Pancreas (tissue), 10 donors: Measurements from ENCODE around the gene HIPK2. TPM values are rescaled to one million over a fixed set of nuclear protein-coding genes. Genes with fewer than 3 reads are reported as not detected.

Experiments used
- ATAC-seq, 4 donors: fragments of 200-7000 bp; cut with Tn5 transposase; one replicate each; pipeline versions ENCODE4 v1.8.0 to v1.9.1; 2020; ENCODE audit warnings: mild to moderate bottlenecking in 4 of 4, moderate library complexity in 4 of 4
- DNase-seq, 6 donors: peaks; one replicate each; pipeline ENCODE4 v3.0.0-alpha.2; 2020
- FAIRE-seq: peaks from 2 replicates; lab custom pipeline; 2012; peaks lifted over from hg19 to GRCh38; lab: Jason Lieb, UNC
- H3K27ac ChIP-seq, 4 donors: fragments of 200-600 bp; sonication (generic); 1 replicate in 3 of 4; 2 replicates in 1 of 4; pipeline versions ENCODE4 v1.5.0 to v1.8.0; 2020
- H3K27me3 ChIP-seq, 4 donors: fragments of 200-600 bp; one replicate each; pipeline ENCODE4 v1.8.0; 2021
- H3K36me3 ChIP-seq, 3 donors: fragments of 200-600 bp; sonication (generic) in 1 of 3; one replicate each; pipeline versions ENCODE4 v1.5.0 to v1.8.0; 2020 to 2021
- H3K4me1 ChIP-seq, 3 donors: fragments of 200-600 bp; one replicate each; pipeline ENCODE4 v1.8.0; 2021
- H3K4me3 ChIP-seq, 4 donors: fragments of 200-600 bp; sonication (generic) in 2 of 4; one replicate each; pipeline versions ENCODE4 v1.5.0 to v1.8.0; 2020 to 2021
- H3K9me3 ChIP-seq, 4 donors: fragments of 200-600 bp; one replicate each; pipeline ENCODE4 v1.8.0; 2021
- WGBS, 2 donors: extraction: QIAGEN DNeasy Blood & Tissue Kit; methylation state at CpG; one replicate each; pipeline ENCODE4 v1.1.7; 2013; 5-methylcytosine and 5-hydroxymethylcytosine counted together
- intact Hi-C, 3 donors: fragments of 100-400 bp; cut with DNase I; formaldehyde crosslinking; loops; one replicate each; pipeline versions ENCODE4 v1.11.1 to v1.14.2; 2022
- polyA plus RNA-seq, 2 donors: library from polyadenylated mRNA; stranded (reverse); fragments of 200-250 nt; gene quantifications; one replicate each; pipeline ENCODE4 v1.2.3, GENCODE V29; 2013
- total RNA-seq, 6 donors: library from RNA; stranded (reverse); fragmentation: NEBNext Ultra II Directional in 4 of 6; extraction: Animal tissue kit (Norgen Biotek cat#: 25700) in 4 of 6; gene quantifications; one replicate each; pipeline versions ENCODE4 v1.2.1 to v1.2.4, GENCODE V29; 2021 to 2023
- TF ChIP-seq, protein P1 (sequence below), 4 donors: fragments of 200-600 bp; sonication (generic) in 3 of 4; IDR thresholded peaks; one replicate each; pipeline versions ENCODE4 v1.5.0 to v1.8.0; 2021; ENCODE audit warnings: antibody characterized with exemption in 4 of 4
- donor health status: healthy with polysubstance abuse.
- donor health status: DM: no; HTN: no; CAD: no; lungs with moderate emphysema.
- donor health status: DM: no; HTN: no; CAD: no.
- donor health status: control.
- donor health status: control.
- donor health status: Bipolar disorder and iron deficiency.
- donor health status: DM: yes; HTN: yes; CAD: no.
- donor health status: DM: no; HTN: no; CAD: no.
- donor health status: DM: no; HTN: no; CAD: no.
- donor health status: DM: yes; HTN: yes; CAD: no.

HIPK2 gene
- total and polyA plus RNA-seq, 8 donors, result 6.7 to 49.0 (median 24.7) TPM

DNA sequence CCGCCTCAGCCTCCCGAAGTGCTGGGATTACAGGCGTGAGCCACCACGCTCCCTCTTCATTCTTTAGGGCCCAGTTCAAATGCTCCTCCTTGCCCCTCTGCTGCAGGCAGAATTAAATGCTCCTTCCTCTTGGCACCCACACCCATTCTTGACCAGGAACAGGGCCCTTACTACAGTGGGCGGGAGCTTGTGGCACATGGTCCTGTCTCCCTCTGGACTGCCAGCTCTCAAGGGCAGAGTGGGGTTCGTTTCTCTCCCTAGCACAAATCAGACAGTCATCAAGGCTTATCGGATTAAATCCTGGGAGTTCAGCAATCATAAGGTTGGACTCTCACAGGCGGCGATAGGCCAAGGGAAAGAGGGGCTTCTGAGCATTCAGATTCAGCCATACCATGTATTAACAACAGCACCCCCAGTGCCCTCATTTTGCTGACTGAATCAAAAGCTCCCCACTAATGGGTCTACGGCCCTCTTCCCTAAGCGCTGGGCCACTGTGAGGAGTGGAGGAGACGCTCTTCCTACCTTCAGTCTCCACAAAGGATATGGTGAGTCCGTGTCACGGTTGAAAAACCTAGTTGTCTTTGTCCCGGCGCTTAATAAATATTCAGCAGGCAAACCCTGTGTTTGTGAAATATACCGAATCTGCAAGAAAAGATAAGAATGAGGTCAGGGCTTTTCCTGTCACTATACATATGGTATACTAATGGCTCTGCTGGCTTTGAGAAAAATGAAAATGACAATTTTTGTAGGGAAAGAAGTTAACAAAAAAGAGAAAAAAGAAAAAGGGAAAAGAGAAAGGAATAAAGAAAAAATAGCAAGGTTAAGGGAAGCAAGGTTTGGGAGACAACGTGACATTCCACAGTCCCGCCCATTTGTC lies 146.9 kb downstream of the HIPK2 start:
- TF ChIP-seq, protein P1, sequence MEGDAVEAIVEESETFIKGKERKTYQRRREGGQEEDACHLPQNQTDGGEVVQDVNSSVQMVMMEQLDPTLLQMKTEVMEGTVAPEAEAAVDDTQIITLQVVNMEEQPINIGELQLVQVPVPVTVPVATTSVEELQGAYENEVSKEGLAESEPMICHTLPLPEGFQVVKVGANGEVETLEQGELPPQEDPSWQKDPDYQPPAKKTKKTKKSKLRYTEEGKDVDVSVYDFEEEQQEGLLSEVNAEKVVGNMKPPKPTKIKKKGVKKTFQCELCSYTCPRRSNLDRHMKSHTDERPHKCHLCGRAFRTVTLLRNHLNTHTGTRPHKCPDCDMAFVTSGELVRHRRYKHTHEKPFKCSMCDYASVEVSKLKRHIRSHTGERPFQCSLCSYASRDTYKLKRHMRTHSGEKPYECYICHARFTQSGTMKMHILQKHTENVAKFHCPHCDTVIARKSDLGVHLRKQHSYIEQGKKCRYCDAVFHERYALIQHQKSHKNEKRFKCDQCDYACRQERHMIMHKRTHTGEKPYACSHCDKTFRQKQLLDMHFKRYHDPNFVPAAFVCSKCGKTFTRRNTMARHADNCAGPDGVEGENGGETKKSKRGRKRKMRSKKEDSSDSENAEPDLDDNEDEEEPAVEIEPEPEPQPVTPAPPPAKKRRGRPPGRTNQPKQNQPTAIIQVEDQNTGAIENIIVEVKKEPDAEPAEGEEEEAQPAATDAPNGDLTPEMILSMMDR (IDR thresholded peaks at IDR 0.05), result no peak
- intact Hi-C loops, result no loop called here
- H3K4me1 ChIP-seq, result no peaks in the 10 kb centered on the region
- FAIRE-seq (no peak), ATAC-seq (no peak), DNase-seq (no peak)
- 87 to 89% methylated on average over 19 of the region's 19 CpGs for WGBS, 2 donors
- peaks cover 0 to 36% (median 5%) of the 10 kb centered on the region in 3 donors for H3K36me3 ChIP-seq
- H3K27me3 ChIP-seq, result no peaks in the 10 kb centered on the region
- no peak overlapping the region for H3K27ac ChIP-seq
- no peaks in the 10 kb centered on the region for H3K9me3 ChIP-seq
- H3K4me3 ChIP-seq, result no peak overlapping the region

DNA sequence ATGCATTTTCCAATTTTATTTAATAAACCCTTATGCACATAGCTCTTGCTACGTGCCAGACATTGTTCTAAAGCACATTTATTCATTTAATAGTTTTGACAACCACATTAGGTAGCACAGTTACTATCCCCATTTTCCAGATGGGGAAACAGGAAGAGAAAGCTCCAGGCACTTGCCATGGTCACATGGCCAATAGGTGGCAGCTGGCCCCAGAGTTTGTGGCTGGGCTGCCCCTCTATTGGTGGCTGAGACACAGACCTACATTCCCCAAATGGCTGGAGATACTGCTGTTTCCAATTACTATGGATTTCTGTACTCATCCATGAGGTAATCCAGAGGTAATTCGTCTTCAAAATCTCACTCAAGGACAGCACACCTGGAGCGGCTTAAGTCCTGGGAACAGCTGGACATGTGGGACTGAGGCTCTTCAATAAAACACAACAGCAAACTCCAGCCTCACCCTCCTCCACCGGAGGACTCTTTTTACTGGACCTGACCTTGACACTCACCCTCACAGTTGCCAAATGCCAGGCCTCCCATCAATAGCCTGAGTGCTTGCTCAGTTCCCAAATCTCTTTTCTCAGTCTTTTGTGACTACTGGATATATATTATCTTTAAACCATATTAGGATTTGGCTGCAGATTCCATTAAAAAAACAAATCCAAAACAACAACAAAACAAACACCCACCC lies 148.3 kb downstream of the HIPK2 start:
- TF ChIP-seq, protein P1 (IDR thresholded peaks at IDR 0.05), result no peak
- H3K9me3 ChIP-seq, result no peaks in the 10 kb centered on the region
- H3K4me3 ChIP-seq, result no peak overlapping the region
- WGBS, 2 donors, result 61 to 66% methylated on average over 4 of the region's 4 CpGs
- peaks cover 0 to 44% (median 5%) of the 10 kb centered on the region in 3 donors for H3K36me3 ChIP-seq
- DNase-seq (no peak), ATAC-seq (peak in 1 of 4 donors; percentile 59), FAIRE-seq (no peak)
- intact Hi-C loops, result no loop called here
- no peaks in the 10 kb centered on the region for H3K4me1 ChIP-seq
- no peaks in the 10 kb centered on the region for H3K27me3 ChIP-seq
- H3K27ac ChIP-seq, result no peak overlapping the region

- Histone ChIP-seq H3K27ac (no peak overlapping the region), H3K4me1 (no peaks in the 10 kb centered on the region), H3K9me3 (no peaks in the 10 kb centered on the region), H3K27me3 (no peaks in the 10 kb centered on the region), H3K4me3 (no peak overlapping the region), H3K36me3 (peaks cover 0 to 44% (median 5%) of the 10 kb centered on the region in 3 donors)
- intact Hi-C loops, result no loop called here
- ATAC-seq, result no peak
- 80 to 89% methylated on average over 4 of the region's 4 CpGs for WGBS, 2 donors
- FAIRE-seq, result no peak
- TF ChIP-seq, protein P1 (IDR thresholded peaks at IDR 0.05), result no peak
- no peak for DNase-seq
Observed at GRCh38 chr7:139627831-139628230, 150.0 kb downstream of the HIPK2 start.

- H3K27ac ChIP-seq, result no peak overlapping the region
- FAIRE-seq (no peak), DNase-seq (no peak), ATAC-seq (no peak)
- no peak overlapping the region for H3K4me3 ChIP-seq
- 94 to 100% methylated on average over 1 of the region's 1 CpG for WGBS, 2 donors
- intact Hi-C loops, result no loop called here
- no peaks in the 10 kb centered on the region for H3K4me1 ChIP-seq
- no peaks in the 10 kb centered on the region for H3K27me3 ChIP-seq
- TF ChIP-seq, protein P1 (IDR thresholded peaks at IDR 0.05), result no peak
- peaks cover 0 to 44% (median 5%) of the 10 kb centered on the region in 3 donors for H3K36me3 ChIP-seq
- no peaks in the 10 kb centered on the region for H3K9me3 ChIP-seq
Observed at GRCh38 chr7:139626817-139627216, 151.0 kb downstream of the HIPK2 start.
